ENCODE results near the gene SWSAP1. TPM values are rescaled to one million over a fixed set of nuclear protein-coding genes. Genes with fewer than 3 reads are reported as not detected.

SWSAP1 gene
- total RNA-seq, 1 experiment from 2014 or later: 2.5 TPM

DNA sequence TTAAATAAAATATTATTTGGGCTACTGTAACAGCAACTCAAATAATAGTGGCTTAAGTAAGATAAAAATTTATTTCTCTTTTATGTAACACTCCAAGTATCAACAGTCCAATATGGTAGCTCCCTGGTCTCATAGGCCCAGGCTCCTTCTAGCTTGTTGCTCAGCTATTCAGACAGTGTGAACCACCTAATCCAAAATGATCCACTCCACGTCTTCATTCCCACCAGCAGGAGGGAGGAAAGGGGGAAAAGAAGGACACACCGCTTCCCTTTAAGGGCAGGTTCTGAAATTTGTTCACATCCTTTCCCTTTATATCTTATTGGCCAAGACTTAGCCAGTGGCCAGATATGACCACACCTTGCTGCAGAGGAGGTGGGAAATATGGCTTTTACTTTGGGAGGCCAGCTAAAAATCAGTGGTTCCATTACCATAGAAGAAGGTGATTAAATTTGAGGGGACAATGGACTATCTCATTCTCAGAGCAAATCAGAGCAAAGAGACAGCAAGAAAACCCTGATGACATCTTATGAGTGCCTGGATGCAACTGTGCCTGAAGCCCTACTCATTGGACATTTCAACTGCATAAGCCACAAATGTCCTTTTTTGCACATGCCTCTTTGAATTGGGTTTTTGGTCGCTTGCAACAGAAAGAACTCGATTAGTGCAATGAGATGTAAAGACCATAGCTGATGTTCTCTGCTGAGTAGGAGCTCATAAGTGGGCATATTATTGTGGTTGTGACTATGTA, 16.6 kb downstream of the SWSAP1 start:
- Histone ChIP-seq H3K9ac (ENCODE audit: low read length) (no peak overlapping the region), H3K4me2 (ENCODE audit: low read length) (no peak overlapping the region), H3K36me3 (ENCODE audit: control insufficient read depth in 1 of 2, insufficient read depth in 2 of 2, low read length in 2 of 2) (peaks cover 0 to 7% of the 10 kb centered on the region in 2 experiments; a peak in 3 of 4 replicates), H3K27me3 (ENCODE audit: insufficient read depth, low read length) (no peaks in the 10 kb centered on the region), H3K9me3 (ENCODE audit: control insufficient read depth in 1 of 2, insufficient read depth in 1 of 2, low read depth in 1 of 2, low read length in 2 of 2) (no peaks in the 10 kb centered on the region), H2AFZ (ENCODE audit: low read depth, low read length, poor library complexity, severe bottlenecking) (no peak overlapping the region), H4K20me1 (ENCODE audit: insufficient read depth) (no peaks in the 10 kb centered on the region), H3K4me3 (replicated peaks in 1 of 2; ENCODE audit: low read depth in 1 of 2, low read length in 2 of 2) (no peak overlapping the region), H3K9me2 (ENCODE audit: insufficient read depth) (no peaks in the 10 kb centered on the region), H3K4me1 (ENCODE audit: control insufficient read depth in 1 of 2, insufficient read depth in 2 of 2, low read length in 2 of 2) (no peaks in the 10 kb centered on the region), H3K27ac (ENCODE audit: low read depth, low read length) (no peak overlapping the region), H3K79me2 (ENCODE audit: insufficient read depth, low read length) (no peaks in the 10 kb centered on the region)
- DNase-seq (ENCODE audit: low read depth, low spot score): no peak
- POLR2A ChIA-PET: interaction anchor here (0.8 kb wide), 2 partner anchors 10 to 28 kb away, joined by 3 to 4 read pairs; no protein-coding TSS in a partner anchor
- TF ChIP-seq SIN3A (IDR thresholded peaks at IDR 0.05; ENCODE audit: low read depth): no peak
- TF ChIP-seq SP1 (IDR thresholded peaks at IDR 0.05; ENCODE audit: low read depth): no peak
- TF ChIP-seq EZH2 (IDR thresholded peaks at IDR 0.05): no peak
- TF ChIP-seq, protein P1, sequence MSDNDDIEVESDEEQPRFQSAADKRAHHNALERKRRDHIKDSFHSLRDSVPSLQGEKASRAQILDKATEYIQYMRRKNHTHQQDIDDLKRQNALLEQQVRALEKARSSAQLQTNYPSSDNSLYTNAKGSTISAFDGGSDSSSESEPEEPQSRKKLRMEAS (IDR thresholded peaks at IDR 0.05): no peak
- TF ChIP-seq RAD21 (IDR thresholded peaks at IDR 0.05; ENCODE audit: low read depth): no peak
- no peak for TF ChIP-seq ZFX (IDR thresholded peaks at IDR 0.05)
- TF ChIP-seq, protein P2, sequence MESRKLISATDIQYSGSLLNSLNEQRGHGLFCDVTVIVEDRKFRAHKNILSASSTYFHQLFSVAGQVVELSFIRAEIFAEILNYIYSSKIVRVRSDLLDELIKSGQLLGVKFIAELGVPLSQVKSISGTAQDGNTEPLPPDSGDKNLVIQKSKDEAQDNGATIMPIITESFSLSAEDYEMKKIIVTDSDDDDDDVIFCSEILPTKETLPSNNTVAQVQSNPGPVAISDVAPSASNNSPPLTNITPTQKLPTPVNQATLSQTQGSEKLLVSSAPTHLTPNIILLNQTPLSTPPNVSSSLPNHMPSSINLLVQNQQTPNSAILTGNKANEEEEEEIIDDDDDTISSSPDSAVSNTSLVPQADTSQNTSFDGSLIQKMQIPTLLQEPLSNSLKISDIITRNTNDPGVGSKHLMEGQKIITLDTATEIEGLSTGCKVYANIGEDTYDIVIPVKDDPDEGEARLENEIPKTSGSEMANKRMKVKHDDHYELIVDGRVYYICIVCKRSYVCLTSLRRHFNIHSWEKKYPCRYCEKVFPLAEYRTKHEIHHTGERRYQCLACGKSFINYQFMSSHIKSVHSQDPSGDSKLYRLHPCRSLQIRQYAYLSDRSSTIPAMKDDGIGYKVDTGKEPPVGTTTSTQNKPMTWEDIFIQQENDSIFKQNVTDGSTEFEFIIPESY (IDR thresholded peaks at IDR 0.05; ENCODE audit: extremely low read depth, insufficient replicate concordance, low read length): no peak
- TF ChIP-seq, protein P3, sequence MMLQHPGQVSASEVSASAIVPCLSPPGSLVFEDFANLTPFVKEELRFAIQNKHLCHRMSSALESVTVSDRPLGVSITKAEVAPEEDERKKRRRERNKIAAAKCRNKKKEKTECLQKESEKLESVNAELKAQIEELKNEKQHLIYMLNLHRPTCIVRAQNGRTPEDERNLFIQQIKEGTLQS (IDR thresholded peaks at IDR 0.05): no peak
- no peak for TF ChIP-seq POLR2A (IDR thresholded peaks at IDR 0.05; ENCODE audit: borderline replicate concordance, extremely low read depth, insufficient read depth, insufficient read length)
- TF ChIP-seq FOSL1 (IDR thresholded peaks at IDR 0.05; ENCODE audit: low read depth): no peak
- CTCF ChIA-PET: interaction anchor here (0.6 to 1.8 kb wide), 3 partner anchors 8 to 10 kb away, joined by 3 to 10 read pairs (median 4); no protein-coding TSS in a partner anchor
- no TSS peak for BruUV-seq (replicated peaks)
- intact Hi-C loops (cut with micrococcal nuclease): no loop called here
- RAD21 ChIA-PET (ENCODE audit: low non-redundant PET in 1 of 2, low total read pairs in 2 of 2, uncharacterized antibody in 2 of 2, unreplicated experiment in 2 of 2): no interaction called here
- ATAC-seq: peak; percentile 59; the same call in 1 of the 2 replicates
